PC-3 (cell line): ENCODE measurements around the gene ADRB2. TPM values are rescaled to one million over a fixed set of nuclear protein-coding genes. Genes with fewer than 3 reads are reported as not detected.

Source experiments
- ATAC-seq: fragments of 200-7000 bp; cut with Tn5 transposase; 2 replicates; pipeline ENCODE4 v1.9.1; 2020; ENCODE audit warnings: mild to moderate bottlenecking, moderate library complexity
- BruUV-seq: library from RNA; stranded (reverse); fragments of 400-500 nt; replicated peaks from 2 replicates; lab custom pipeline; 2021; lab: Mats Ljungman, UMichigan
- CTCF ChIA-PET: fragments of 300-600 bp; sonication (Branson Sonifier 250); formaldehyde crosslinking; loops from one replicate; lab custom pipeline; 2022; ENCODE audit warnings: antibody characterized with exemption; lab: Charles Lee
- POLR2A ChIA-PET: fragments of 300-600 bp; sonication (Branson Sonifier 250); formaldehyde crosslinking; loops from one replicate; lab custom pipeline; 2022; ENCODE audit warnings: antibody characterized with exemption; ENCODE audit not compliant: unreplicated experiment; lab: Charles Lee
- DNase-seq: peaks from one replicate; pipeline ENCODE4 v3.0.0-alpha.2; 2015
- H2AFZ ChIP-seq: fragments of 300-600 bp; sonication (generic); 2 replicates; pipeline ENCODE4 v1.6.0; 2016; ENCODE audit warnings: antibody characterized with exemption, low read length
- H3F3A ChIP-seq: fragments of 300-600 bp; sonication (generic); one replicate; pipeline ENCODE4 v1.6.0; 2017; ENCODE audit warnings: antibody characterized with exemption, low read length, control low read depth, mild to moderate bottlenecking; ENCODE audit not compliant: unreplicated experiment
- H3K27ac ChIP-seq: fragments of 300-600 bp; sonication (generic); 2 replicates; pipeline ENCODE4 v1.5.1; 2016; ENCODE audit warnings: mild to moderate bottlenecking, low read length
- H3K27me3 ChIP-seq: fragments of 300-600 bp; sonication (generic); 2 replicates; pipeline ENCODE4 v1.6.1; 2016; ENCODE audit warnings: low read length, mixed read lengths
- H3K36me3 ChIP-seq: fragments of 300-600 bp; sonication (generic); 2 replicates; pipeline ENCODE4 v1.6.1; 2016; ENCODE audit warnings: low read depth, mixed run types, low read length, mixed read lengths
- H3K4me1 ChIP-seq: fragments of 300-600 bp; sonication (generic); 2 replicates; pipeline ENCODE4 v1.5.1; 2016; ENCODE audit warnings: low read length; ENCODE audit not compliant: insufficient read depth
- H3K4me2 ChIP-seq: fragments of 300-600 bp; sonication (generic); 2 replicates; pipeline ENCODE4 v1.6.0; 2016; ENCODE audit warnings: low read length
- H3K4me3 ChIP-seq: fragments of 300-600 bp; sonication (generic); 2 replicates; pipeline ENCODE4 v1.5.1; 2016; ENCODE audit warnings: mild to moderate bottlenecking, low read length, mixed read lengths
- H3K79me2 ChIP-seq: fragments of 300-600 bp; sonication (generic); 2 replicates; pipeline ENCODE4 v1.6.1; 2017; ENCODE audit warnings: low read length, mixed read lengths
- H3K9ac ChIP-seq: fragments of 300-600 bp; sonication (generic); 2 replicates; pipeline ENCODE4 v1.6.0; 2016; ENCODE audit warnings: mild to moderate bottlenecking, low read length
- H3K9me2 ChIP-seq: fragments of 300-600 bp; sonication (generic); replicated peaks from 2 replicates; pipeline ENCODE4 v1.6.1; 2016; ENCODE audit warnings: mixed run types, low read length, mixed read lengths
- H3K9me3 ChIP-seq: fragments of 300-600 bp; sonication (generic); 2 replicates; pipeline ENCODE4 v1.6.1; 2016; ENCODE audit warnings: low read length, mixed read lengths
- H4K20me1 ChIP-seq: fragments of 300-600 bp; sonication (generic); 2 replicates; pipeline ENCODE4 v1.6.1; 2016; ENCODE audit warnings: low read length, mixed read lengths
- EZH2 ChIP-seq: fragments of 300-600 bp; sonication (generic); IDR thresholded peaks from one replicate; pipeline ENCODE4 v1.6.1; 2017; ENCODE audit warnings: antibody characterized with exemption, mild to moderate bottlenecking, low read length; ENCODE audit not compliant: unreplicated experiment
- EZH2phosphoT487 ChIP-seq: fragments of 300-600 bp; sonication (generic); IDR thresholded peaks from 2 replicates; pipeline ENCODE4 v1.6.1; 2018; ENCODE audit warnings: mild to moderate bottlenecking, antibody characterized with exemption, low read length, borderline replicate concordance
- intact Hi-C: fragments of 100-400 bp; cut with micrococcal nuclease; formaldehyde crosslinking; loops from 2 replicates; pipeline ENCODE4 v1.9.0; 2023
- total RNA-seq: library from RNA; depleted of rRNA; stranded (reverse); fragments of >200 nt; gene quantifications from 2 replicates; pipeline ENCODE4 v1.2.3, GENCODE V29; 2014
- TF ChIP-seq, protein P1 (sequence below): fragments of 300-600 bp; sonication (generic); conservative IDR thresholded peaks from 2 replicates; pipeline ENCODE4 v1.5.1; 2017; ENCODE audit warnings: antibody characterized with exemption, low read depth, mild to moderate bottlenecking, low read length

The ADRB2 gene
- total RNA-seq, 1 experiment from 2014 or later: 41.1 TPM

GRCh38 chr5:148857474-148857873 is 31.1 kb downstream of the ADRB2 start:
- no peak overlapping the region for H3K4me3 ChIP-seq
- no peak overlapping the region for H3K27ac ChIP-seq
- intact Hi-C loops: no loop called here
- no peak overlapping the region for H3K4me2 ChIP-seq
- no peaks in the 10 kb centered on the region for H3K4me1 ChIP-seq
- H3K79me2 ChIP-seq: no peaks in the 10 kb centered on the region
- no peak overlapping the region for H2AFZ ChIP-seq
- CTCF ChIA-PET: no interaction called here
- TF ChIP-seq EZH2phosphoT487: no peak
- TF ChIP-seq, protein P1, sequence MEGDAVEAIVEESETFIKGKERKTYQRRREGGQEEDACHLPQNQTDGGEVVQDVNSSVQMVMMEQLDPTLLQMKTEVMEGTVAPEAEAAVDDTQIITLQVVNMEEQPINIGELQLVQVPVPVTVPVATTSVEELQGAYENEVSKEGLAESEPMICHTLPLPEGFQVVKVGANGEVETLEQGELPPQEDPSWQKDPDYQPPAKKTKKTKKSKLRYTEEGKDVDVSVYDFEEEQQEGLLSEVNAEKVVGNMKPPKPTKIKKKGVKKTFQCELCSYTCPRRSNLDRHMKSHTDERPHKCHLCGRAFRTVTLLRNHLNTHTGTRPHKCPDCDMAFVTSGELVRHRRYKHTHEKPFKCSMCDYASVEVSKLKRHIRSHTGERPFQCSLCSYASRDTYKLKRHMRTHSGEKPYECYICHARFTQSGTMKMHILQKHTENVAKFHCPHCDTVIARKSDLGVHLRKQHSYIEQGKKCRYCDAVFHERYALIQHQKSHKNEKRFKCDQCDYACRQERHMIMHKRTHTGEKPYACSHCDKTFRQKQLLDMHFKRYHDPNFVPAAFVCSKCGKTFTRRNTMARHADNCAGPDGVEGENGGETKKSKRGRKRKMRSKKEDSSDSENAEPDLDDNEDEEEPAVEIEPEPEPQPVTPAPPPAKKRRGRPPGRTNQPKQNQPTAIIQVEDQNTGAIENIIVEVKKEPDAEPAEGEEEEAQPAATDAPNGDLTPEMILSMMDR: no peak
- TF ChIP-seq EZH2: no peak
- H3K9ac ChIP-seq: no peak overlapping the region
- no peaks in the 10 kb centered on the region for H3K27me3 ChIP-seq
- H4K20me1 ChIP-seq: no peaks in the 10 kb centered on the region
- POLR2A ChIA-PET: interaction anchor here (0.5 kb wide), 1 partner anchor 216 kb away, joined by 3 read pairs; no protein-coding TSS in a partner anchor
- H3K9me2 ChIP-seq: no peaks in the 10 kb centered on the region
- no peaks in the 10 kb centered on the region for H3K9me3 ChIP-seq
- no TSS peak for BruUV-seq
- H3K36me3 ChIP-seq: no peaks in the 10 kb centered on the region
- ATAC-seq (no peak), DNase-seq (no peak)
- H3F3A ChIP-seq: no peaks in the 10 kb centered on the region

GRCh38 chr5:148858106-148858505 is 31.7 kb downstream of the ADRB2 start:
- Histone ChIP-seq H3K27me3 (no peaks in the 10 kb centered on the region), H3K27ac (no peak overlapping the region), H3F3A (no peaks in the 10 kb centered on the region), H3K9me3 (no peaks in the 10 kb centered on the region), H3K79me2 (no peaks in the 10 kb centered on the region), H3K4me2 (no peak overlapping the region), H3K4me3 (no peak overlapping the region), H2AFZ (no peak overlapping the region), H3K9ac (no peak overlapping the region), H3K9me2 (no peaks in the 10 kb centered on the region), H3K36me3 (no peaks in the 10 kb centered on the region), H3K4me1 (no peaks in the 10 kb centered on the region), H4K20me1 (no peaks in the 10 kb centered on the region)
- DNase-seq (no peak), ATAC-seq (no peak)
- CTCF ChIA-PET: no interaction called here
- POLR2A ChIA-PET: interaction anchor here (0.5 kb wide), 1 partner anchor 215 kb away, joined by 3 read pairs; no protein-coding TSS in a partner anchor
- TF ChIP-seq EZH2: no peak
- TF ChIP-seq, protein P1: no peak
- TF ChIP-seq EZH2phosphoT487: no peak
- intact Hi-C loops: no loop called here
- no TSS peak for BruUV-seq

DNA sequence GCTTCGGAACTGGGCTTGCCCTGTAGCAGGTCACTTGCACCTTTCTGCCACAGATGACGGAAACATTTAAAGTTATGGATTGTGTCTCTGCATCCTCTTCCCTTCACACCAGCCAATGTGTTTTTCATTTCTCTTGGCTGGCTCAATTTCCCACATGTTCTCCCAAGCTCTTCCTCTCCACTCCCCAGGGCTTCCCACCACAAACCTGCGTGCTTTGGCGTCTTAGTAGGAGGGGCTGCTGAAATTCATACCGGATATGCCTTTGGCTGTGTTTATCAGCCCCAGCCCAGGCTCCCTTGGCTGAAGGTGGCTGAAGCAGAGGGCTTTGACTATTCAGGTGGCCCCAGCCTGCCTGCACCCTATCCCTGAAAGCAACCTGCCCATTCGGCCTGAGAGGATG is 32.1 kb downstream of the ADRB2 start:
- H3K4me3 ChIP-seq: no peak overlapping the region
- BruUV-seq: no TSS peak
- intact Hi-C loops: no loop called here
- ATAC-seq (no peak), DNase-seq (no peak)
- H2AFZ ChIP-seq: no peak overlapping the region
- H3K79me2 ChIP-seq: no peaks in the 10 kb centered on the region
- CTCF ChIA-PET: no interaction called here
- no peak overlapping the region for H3K9ac ChIP-seq
- H3K27ac ChIP-seq: no peak overlapping the region
- no peaks in the 10 kb centered on the region for H3K27me3 ChIP-seq
- POLR2A ChIA-PET: no interaction called here
- H3K9me2 ChIP-seq: no peaks in the 10 kb centered on the region
- no peak for TF ChIP-seq EZH2
- no peak overlapping the region for H3K4me2 ChIP-seq
- no peaks in the 10 kb centered on the region for H4K20me1 ChIP-seq
- H3K36me3 ChIP-seq: no peaks in the 10 kb centered on the region
- no peaks in the 10 kb centered on the region for H3K4me1 ChIP-seq
- no peaks in the 10 kb centered on the region for H3F3A ChIP-seq
- H3K9me3 ChIP-seq: no peaks in the 10 kb centered on the region
